HG02852 (cell line): ENCODE results near the gene ZNF451.

Experiments used
- ATAC-seq: cut with Tn5 transposase; IDR thresholded peaks from one replicate; pipeline ENCODE4 v1.9.1; 2021; ENCODE audit warnings: mild to moderate bottlenecking, moderate library complexity; ENCODE audit not compliant: unreplicated experiment

ZNF451 gene

GRCh38 chr6:57198926-57199636 lies 109.1 kb downstream of the ZNF451 start:
- no peak for ATAC-seq

- ATAC-seq, result no peak
Measured at GRCh38 chr6:57201718-57202117, 111.7 kb downstream of the ZNF451 start.

GRCh38 chr6:57205550-57206328 lies 115.8 kb downstream of the ZNF451 start:
- ATAC-seq, result no peak

- ATAC-seq, result no peak
Measured at GRCh38 chr6:57207141-57207540, 117.2 kb downstream of the ZNF451 start.

GRCh38 chr6:57207872-57208271 lies 117.9 kb downstream of the ZNF451 start:
- ATAC-seq, result no peak

GRCh38 chr6:57209030-57209429 lies 119.0 kb downstream of the ZNF451 start:
- ATAC-seq, result no peak

- no peak for ATAC-seq
Measured at GRCh38 chr6:57210060-57210459, 120.1 kb downstream of the ZNF451 start.

GRCh38 chr6:57215260-57215659 lies 125.3 kb downstream of the ZNF451 start:
- ATAC-seq, result no peak

GRCh38 chr6:57216235-57217101 lies 126.5 kb downstream of the ZNF451 start:
- no peak for ATAC-seq

- no peak for ATAC-seq
Measured at GRCh38 chr6:57217270-57217669, 127.3 kb downstream of the ZNF451 start.
